ENCODE data around the gene ANAPC7.
A peak's percentile ranks its signal among the peaks of the same experiment; 100 is the strongest.
"Not testable (repeated sequence)": the region's sequence is repeated elsewhere in the genome, so short reads cannot be mapped to it uniquely, and the experiment has no call there.

Gene ANAPC7, protein sequence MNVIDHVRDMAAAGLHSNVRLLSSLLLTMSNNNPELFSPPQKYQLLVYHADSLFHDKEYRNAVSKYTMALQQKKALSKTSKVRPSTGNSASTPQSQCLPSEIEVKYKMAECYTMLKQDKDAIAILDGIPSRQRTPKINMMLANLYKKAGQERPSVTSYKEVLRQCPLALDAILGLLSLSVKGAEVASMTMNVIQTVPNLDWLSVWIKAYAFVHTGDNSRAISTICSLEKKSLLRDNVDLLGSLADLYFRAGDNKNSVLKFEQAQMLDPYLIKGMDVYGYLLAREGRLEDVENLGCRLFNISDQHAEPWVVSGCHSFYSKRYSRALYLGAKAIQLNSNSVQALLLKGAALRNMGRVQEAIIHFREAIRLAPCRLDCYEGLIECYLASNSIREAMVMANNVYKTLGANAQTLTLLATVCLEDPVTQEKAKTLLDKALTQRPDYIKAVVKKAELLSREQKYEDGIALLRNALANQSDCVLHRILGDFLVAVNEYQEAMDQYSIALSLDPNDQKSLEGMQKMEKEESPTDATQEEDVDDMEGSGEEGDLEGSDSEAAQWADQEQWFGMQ

DNA sequence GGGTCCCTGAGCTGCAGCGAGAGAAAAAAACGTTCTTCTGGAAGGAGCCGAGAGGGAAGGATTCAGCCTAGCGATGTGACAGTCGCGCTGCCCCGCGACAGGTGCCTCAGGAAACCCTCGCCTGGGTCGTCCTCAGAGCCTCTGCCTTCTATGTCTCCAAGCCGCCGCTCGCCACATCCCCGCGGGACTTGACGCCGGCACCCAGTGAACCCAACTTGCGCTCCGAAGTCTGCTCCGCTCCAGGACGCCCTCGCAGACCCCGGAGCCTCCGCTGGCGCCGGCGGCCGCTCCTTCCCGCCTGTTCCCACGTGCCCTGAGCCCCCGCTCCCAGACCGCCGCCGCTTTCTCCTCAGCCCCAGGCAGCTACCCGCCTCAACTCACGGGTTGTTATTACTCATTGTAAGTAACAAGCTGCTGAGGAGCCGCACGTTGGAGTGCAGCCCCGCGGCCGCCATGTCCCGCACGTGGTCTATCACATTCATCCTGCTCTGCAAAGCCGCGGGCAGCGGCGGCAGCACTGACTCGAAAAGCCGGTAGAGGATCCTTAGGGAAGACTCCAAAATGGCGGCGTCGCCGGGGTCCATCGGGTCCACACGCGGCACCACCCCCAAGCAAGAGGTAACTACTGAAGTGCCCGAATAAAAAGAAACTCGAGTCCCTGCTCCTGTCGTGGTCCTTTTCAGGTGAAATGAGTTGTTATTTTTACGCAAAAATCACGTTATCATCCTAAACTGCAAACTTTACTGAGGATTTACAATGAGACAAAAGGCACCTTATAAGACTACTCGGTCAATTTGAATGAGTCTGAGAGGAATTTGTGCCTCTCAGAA is at the start of gene ANAPC7:
Gene ANAPC7, minus strand, starts transcription at position 563 of the 830 bp plus-strand sequence. Its CDS starts 81 bp downstream, at position 482.
- Mint-ChIP-seq H3K4me1 (ENCODE audit: low read depth) (peaks cover 12% of the 10 kb centered on the region), H3K4me3 (peak within 1 kb of the TSS; percentile 99), H3K27ac (peak within 1 kb of the TSS; percentile 96), H3K36me3 (ENCODE audit: low read depth) (peaks cover 16% of the 10 kb centered on the region), H3K27me3 (ENCODE audit: low read depth) (no peaks in the 10 kb centered on the region), H3K9me3 (no peaks in the 10 kb centered on the region)

DNA sequence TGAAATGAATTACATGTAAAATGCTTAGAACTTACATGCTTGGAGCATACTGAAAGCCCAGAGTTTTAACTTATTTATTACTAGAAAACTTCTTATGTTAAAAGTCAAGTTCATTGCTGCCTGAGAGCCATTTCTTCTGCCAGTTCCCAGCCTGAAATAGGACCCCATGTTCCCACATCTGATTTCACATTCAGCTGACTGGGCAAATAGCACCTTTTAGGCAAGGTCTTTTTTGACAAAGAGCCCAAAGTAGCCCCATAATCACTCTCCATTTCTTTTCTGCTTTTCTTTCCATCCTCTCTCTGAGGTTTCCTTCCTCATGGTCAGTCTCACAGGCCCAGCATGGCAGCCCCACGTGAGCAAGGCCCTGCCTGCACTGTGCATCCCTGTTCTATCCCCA is 47.8 kb upstream of the ANAPC7 start:
- Mint-ChIP-seq H3K36me3 (ENCODE audit: low read depth) (peaks cover 28% of the 10 kb centered on the region), H3K27me3 (ENCODE audit: low read depth) (no peaks in the 10 kb centered on the region), H3K4me3 (peak overlapping the region; percentile 100), H3K4me1 (ENCODE audit: low read depth) (peaks cover 37% of the 10 kb centered on the region), H3K27ac (no peak overlapping the region), H3K9me3 (no peaks in the 10 kb centered on the region)

DNA sequence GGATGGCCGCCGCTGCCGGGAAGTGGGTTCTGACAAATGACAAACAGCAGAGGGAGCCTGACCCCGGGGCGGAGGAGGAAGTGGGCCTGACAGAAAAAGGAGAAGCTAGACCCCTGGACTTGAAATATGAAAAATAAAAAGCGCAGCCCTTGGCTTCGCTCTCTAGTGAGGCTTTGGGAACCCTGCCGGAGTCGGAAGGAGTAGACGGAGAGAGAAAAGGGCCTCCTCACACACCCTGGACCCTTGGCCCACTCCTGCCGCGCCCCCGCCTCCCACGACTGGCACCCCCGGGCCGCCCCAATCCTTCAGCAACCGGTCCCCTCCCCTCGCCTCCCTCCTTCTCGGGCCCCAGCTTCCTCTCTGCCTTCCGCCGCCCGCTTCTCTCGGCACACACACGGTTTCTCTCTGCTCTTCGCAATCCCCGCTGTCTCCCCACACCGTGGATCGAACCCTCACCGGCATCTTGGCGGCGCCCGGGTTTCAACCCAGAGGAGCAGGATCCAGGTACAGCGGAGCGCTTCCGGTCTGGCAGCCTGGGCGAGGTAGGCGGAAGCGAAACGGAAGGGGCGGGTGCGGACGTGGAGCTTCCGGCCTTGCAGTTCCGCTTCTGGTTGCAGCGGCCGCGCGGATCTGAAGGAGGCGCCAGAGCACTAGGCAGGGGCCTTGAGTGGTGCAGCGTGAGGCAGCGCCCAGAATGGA is 46.4 kb upstream of the ANAPC7 start, which contains the start of gene ARPC3:
Gene ARPC3, minus strand, starts transcription at position 539 of the 699 bp plus-strand sequence. Its CDS starts 77 bp downstream, at position 462.
- no peaks in the 10 kb centered on the region for H3K27me3 Mint-ChIP-seq (ENCODE audit: low read depth)
- H3K36me3 Mint-ChIP-seq (ENCODE audit: low read depth), result peaks cover 33% of the 10 kb centered on the region
- no peaks in the 10 kb centered on the region for H3K9me3 Mint-ChIP-seq
- peak within 1 kb of the TSS; percentile 100 for H3K27ac Mint-ChIP-seq
- peak within 1 kb of the TSS; percentile 100 for H3K4me3 Mint-ChIP-seq
- peaks cover 41% of the 10 kb centered on the region for H3K4me1 Mint-ChIP-seq (ENCODE audit: low read depth)

DNA sequence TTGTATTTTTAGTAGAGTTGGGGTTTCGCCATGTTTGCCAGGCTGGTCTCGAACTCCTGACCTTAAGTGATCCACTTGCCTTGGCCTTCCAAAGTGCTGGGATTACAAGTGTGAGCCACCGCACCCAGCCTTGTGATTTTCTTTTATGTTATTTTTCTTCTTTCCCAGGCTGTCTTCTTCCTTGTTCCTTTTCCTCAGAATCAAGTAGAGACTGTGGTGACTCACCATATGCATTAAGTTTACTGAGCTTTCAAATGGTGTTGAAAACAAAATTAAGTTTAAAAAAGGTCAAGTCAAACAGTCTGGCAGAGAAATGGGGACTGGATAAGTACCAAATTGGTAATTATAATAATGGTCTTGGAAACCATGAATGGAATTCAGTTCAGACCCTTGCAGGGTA is 40.9 kb upstream of the ANAPC7 start:
- H3K9me3 Mint-ChIP-seq, result no peaks in the 10 kb centered on the region
- no peaks in the 10 kb centered on the region for H3K27me3 Mint-ChIP-seq (ENCODE audit: low read depth)
- H3K4me1 Mint-ChIP-seq (ENCODE audit: low read depth), result peaks cover 28% of the 10 kb centered on the region
- no peak overlapping the region for H3K4me3 Mint-ChIP-seq
- H3K36me3 Mint-ChIP-seq (ENCODE audit: low read depth), result peaks cover 36% of the 10 kb centered on the region
- no peak overlapping the region for H3K27ac Mint-ChIP-seq

DNA sequence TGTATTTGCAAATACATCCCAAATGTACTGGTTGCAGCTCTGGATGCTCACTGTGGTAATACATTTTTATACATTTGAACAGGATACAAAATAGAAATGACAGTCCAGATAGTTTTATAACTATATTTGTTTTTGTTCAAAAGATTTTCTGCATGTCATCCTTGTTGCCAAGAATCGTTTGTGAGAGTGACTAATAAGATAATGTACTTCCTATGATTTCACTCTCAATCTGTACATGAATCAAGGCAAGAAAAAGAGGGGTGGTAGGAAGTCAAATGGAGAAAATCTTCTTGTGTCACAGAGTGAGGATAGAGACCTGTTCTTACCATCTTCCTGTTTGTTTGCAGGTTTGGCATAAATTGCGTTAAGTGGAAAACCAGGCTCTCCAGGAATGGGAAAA is 32.7 kb upstream of the ANAPC7 start:
- H3K9me3 Mint-ChIP-seq, result no peaks in the 10 kb centered on the region
- no peak overlapping the region for H3K27ac Mint-ChIP-seq
- no peaks in the 10 kb centered on the region for H3K27me3 Mint-ChIP-seq (ENCODE audit: low read depth)
- H3K36me3 Mint-ChIP-seq (ENCODE audit: low read depth), result peaks cover 38% of the 10 kb centered on the region
- H3K4me3 Mint-ChIP-seq, result no peak overlapping the region
- peaks cover 3% of the 10 kb centered on the region for H3K4me1 Mint-ChIP-seq (ENCODE audit: low read depth)

DNA sequence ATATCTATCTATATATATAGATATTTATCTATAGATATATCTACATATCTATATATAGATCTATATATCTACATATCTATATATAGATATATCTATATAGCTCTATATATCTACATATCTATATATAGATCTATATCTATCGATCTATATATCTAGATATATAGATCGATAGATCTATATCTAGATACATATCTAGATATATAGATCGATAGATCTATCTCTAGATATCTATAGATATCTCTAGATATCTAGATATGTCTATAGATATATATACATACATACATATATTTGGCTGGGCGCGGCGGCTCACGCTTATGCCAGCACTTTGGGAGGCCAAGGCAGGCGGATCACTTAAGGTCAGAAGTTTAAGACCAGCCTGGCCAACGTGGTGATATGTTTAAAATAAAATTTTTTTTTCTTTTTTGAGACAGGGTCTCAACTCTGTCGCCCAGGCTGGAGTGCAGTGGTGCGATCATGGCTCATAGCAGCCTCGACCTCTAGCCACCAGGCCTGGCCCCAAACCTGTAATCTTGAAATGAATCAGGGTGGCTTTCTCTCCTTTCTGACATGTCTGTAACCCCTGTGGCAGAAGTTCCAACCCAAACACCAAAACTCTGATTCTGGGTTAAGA is 28.6 kb upstream of the ANAPC7 start:
- Mint-ChIP-seq H3K9me3 (no peaks in the 10 kb centered on the region), H3K4me1 (ENCODE audit: low read depth) (peaks cover 3% of the 10 kb centered on the region), H3K27ac (no peak overlapping the region), H3K4me3 (no peak overlapping the region), H3K27me3 (ENCODE audit: low read depth) (no peaks in the 10 kb centered on the region), H3K36me3 (ENCODE audit: low read depth) (peaks cover 20% of the 10 kb centered on the region)

DNA sequence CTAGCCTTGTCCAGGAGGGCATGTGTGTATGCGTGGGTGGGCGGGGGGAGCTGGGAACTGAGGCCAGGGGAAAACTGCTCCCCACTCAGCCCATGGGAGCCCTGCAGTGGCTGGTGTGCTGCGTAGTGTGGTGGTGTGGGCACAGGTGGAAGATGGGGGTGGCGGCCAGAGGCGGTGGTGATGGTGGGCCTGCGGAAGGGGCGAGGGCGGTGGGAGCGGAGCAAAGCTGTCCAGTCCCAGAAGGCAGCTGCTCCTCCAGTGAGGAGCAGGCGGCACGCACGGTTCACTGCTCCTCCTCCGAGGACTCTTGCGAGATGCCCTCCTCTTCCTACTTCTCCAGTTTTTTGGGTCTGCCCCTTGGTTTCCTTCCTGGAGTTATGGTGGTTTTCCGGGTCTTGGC is 26.2 kb upstream of the ANAPC7 start:
- H3K27ac Mint-ChIP-seq; H3K36me3 Mint-ChIP-seq (ENCODE audit: low read depth); H3K9me3 Mint-ChIP-seq; H3K4me3 Mint-ChIP-seq; H3K27me3 Mint-ChIP-seq (ENCODE audit: low read depth); H3K4me1 Mint-ChIP-seq (ENCODE audit: low read depth): not testable (repeated sequence)

DNA sequence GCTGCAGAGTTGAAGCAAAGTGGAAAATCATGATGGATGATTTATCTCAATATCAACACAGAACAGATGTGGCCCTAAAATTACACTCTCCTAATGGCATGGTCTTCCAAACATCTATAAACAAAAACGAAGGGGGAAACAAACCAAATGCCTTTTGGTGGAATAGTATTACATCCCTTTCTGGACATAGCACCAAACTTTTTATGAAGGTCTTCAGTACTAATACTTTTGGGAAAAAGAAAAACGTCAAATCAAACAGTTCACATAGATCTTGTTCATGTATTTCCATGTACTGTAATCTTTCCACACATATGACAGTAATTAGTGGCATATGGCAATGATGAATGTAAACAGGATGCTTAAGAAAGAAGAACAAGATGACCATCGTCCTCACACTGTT is 22.9 kb upstream of the ANAPC7 start:
- Mint-ChIP-seq H3K27me3 (ENCODE audit: low read depth) (peaks cover 6% of the 10 kb centered on the region), H3K4me1 (ENCODE audit: low read depth) (peaks cover 1% of the 10 kb centered on the region), H3K36me3 (ENCODE audit: low read depth) (no peaks in the 10 kb centered on the region), H3K27ac (no peak overlapping the region), H3K9me3 (no peaks in the 10 kb centered on the region), H3K4me3 (no peak overlapping the region)

DNA sequence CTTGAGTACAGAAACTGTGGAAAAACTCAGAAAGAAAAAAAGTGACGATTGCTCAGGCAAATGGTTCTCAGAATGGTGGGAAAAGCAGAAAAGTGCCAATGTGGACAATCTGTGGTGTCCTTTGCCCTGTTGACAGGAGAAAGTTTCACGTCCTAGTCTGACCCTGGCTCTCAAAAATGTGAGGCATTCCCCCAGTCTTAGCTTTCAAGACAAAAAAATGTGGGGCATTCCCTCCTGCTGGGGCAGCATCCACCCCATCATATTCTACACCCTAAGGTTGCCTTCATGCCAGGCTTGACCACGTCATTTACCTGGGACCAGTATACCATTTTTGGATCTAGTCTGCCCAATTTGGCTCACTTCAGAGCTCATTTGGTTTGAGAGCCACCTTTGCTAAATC is 20.7 kb upstream of the ANAPC7 start:
- Mint-ChIP-seq H3K4me3 (no peak overlapping the region), H3K9me3 (no peaks in the 10 kb centered on the region), H3K36me3 (ENCODE audit: low read depth) (no peaks in the 10 kb centered on the region), H3K27ac (no peak overlapping the region), H3K4me1 (ENCODE audit: low read depth) (no peaks in the 10 kb centered on the region), H3K27me3 (ENCODE audit: low read depth) (peaks cover 20% of the 10 kb centered on the region)

DNA sequence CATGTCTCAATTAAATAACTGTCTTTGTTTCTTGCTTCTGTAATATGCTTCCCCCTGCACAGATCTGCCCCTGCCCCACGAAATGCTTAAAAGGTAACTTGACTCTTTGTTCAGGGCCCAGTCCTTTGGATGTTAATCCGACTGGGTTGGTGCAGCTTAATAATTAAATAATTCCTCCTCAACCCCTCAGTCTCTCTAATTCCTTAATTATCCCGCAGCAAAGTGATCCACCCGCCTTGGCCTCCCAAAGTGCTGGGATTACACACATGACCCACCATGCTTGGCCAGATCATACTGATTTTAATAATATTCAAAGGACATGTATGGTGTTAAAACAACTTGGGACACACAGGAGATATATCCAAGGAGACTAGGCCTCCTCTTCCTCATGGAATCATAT is 18.2 kb upstream of the ANAPC7 start:
- H3K27ac Mint-ChIP-seq, result no peak overlapping the region
- no peaks in the 10 kb centered on the region for H3K9me3 Mint-ChIP-seq
- peaks cover 23% of the 10 kb centered on the region for H3K27me3 Mint-ChIP-seq (ENCODE audit: low read depth)
- no peaks in the 10 kb centered on the region for H3K36me3 Mint-ChIP-seq (ENCODE audit: low read depth)
- no peaks in the 10 kb centered on the region for H3K4me1 Mint-ChIP-seq (ENCODE audit: low read depth)
- H3K4me3 Mint-ChIP-seq, result no peak overlapping the region

DNA sequence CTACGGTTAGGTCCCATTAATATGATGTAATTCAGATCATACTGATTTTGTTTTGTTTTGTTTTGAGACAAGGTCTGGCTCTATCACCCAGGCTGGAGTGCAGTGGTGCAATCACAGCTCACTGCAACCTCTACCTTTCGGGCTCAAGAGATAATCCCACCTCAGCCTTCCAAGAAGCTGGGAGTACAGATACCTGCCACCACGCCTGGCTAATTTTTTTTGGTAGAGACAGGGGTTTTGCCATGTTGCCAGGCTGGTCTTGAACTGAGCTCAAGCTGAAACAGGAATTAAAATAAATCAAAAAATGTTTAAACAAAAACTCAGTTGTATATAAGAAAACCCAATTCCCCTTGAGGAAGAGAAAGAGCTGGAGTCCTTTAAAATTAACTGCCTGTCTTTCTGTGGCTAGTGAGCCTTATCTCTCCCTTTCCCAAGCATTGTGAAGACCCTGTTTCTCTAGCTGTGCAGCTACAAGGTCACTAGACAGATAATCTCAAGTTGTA is 17.7 kb upstream of the ANAPC7 start:
- no peaks in the 10 kb centered on the region for H3K9me3 Mint-ChIP-seq
- H3K4me1 Mint-ChIP-seq (ENCODE audit: low read depth), result no peaks in the 10 kb centered on the region
- no peak overlapping the region for H3K27ac Mint-ChIP-seq
- H3K4me3 Mint-ChIP-seq, result no peak overlapping the region
- H3K36me3 Mint-ChIP-seq (ENCODE audit: low read depth), result no peaks in the 10 kb centered on the region
- H3K27me3 Mint-ChIP-seq (ENCODE audit: low read depth), result peaks cover 23% of the 10 kb centered on the region

DNA sequence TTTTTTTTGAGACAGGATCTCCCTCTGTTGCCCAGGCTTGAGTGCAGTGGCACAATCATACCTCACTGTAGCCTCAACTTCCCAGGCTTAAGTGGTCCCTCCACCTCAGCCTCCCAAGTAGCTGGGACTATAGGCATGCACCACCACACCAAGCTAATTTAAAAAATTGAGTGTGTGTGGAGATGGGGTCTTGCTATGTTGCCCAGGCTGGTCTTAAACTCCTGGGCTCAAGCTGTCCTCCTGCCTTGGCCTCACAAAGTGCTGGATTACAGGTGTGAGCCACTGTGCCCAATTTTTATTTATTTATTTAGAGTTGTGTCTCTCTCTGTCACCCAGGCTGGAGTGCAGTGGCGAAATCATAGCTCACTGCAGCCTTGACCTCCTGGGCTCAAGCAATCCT is 17.1 kb upstream of the ANAPC7 start:
- H3K36me3 Mint-ChIP-seq (ENCODE audit: low read depth); H3K4me1 Mint-ChIP-seq (ENCODE audit: low read depth); H3K27ac Mint-ChIP-seq; H3K9me3 Mint-ChIP-seq; H3K4me3 Mint-ChIP-seq: not testable (repeated sequence)
- H3K27me3 Mint-ChIP-seq (ENCODE audit: low read depth), result peaks cover 23% of the 10 kb centered on the region

DNA sequence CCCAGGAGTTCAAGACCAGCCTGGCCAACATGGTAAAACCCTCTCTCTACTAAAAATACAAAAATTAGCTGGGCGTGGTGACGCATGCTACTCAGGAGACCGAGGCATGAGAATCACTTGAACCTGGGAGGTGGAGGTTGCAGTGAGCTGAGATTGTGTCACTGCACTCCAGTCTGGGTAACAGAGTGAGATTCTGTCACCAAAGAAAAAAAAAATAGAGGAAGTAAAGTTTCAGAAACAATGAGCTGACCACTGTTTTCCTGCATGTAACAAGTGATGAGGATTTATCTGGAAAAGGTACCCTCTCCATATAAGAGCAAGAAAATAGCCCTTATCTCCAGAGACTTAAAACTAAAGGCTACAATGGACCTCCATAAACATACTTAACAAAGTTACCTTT is 13.6 kb upstream of the ANAPC7 start:
- H3K4me1 Mint-ChIP-seq (ENCODE audit: low read depth); H3K27ac Mint-ChIP-seq; H3K9me3 Mint-ChIP-seq; H3K36me3 Mint-ChIP-seq (ENCODE audit: low read depth); H3K4me3 Mint-ChIP-seq: not testable (repeated sequence)
- peaks cover 26% of the 10 kb centered on the region for H3K27me3 Mint-ChIP-seq (ENCODE audit: low read depth)

DNA sequence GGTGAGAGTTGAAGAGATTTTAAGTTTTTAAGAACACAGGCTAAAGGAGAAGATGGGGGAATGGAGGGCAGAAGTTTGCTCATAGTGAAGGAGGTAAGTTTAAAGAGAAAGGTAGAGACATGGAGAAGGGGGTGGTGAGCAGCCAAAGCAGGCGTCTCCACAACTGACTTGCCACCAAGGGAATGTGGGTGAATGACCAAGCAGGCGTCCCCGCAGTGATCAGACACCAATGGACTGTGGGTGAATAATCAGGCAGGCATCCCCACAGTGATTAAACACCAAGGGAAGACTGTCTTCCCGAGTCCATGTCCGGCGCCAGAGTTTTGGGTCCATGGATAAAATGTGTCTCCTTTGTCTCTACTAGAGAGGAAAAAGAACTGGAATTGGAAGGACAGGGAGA is 6.6 kb upstream of the ANAPC7 start:
- not testable (repeated sequence) for H3K27ac Mint-ChIP-seq; H3K9me3 Mint-ChIP-seq; H3K4me1 Mint-ChIP-seq (ENCODE audit: low read depth); H3K36me3 Mint-ChIP-seq (ENCODE audit: low read depth); H3K4me3 Mint-ChIP-seq
- peaks cover 25% of the 10 kb centered on the region for H3K27me3 Mint-ChIP-seq (ENCODE audit: low read depth)
